C4-2B (cell line): ENCODE measurements around the gene GMDS.
A peak's percentile ranks its signal among the peaks of the same experiment; 100 is the strongest.

Experiments used
- H3K27ac ChIP-seq: fragments of 450-650 bp; 2 replicates; pipeline ENCODE4 v1.5.1; 2017
- ZFX ChIP-seq: fragments of 450-650 bp; IDR thresholded peaks from 2 replicates; pipeline ENCODE4 v1.6.1; 2017
- TF ChIP-seq, protein P1 (sequence below): fragments of 450-650 bp; conservative IDR thresholded peaks from 2 replicates; pipeline ENCODE4 v1.5.1; 2017; ENCODE audit warnings: mild to moderate bottlenecking

Gene GMDS

DNA sequence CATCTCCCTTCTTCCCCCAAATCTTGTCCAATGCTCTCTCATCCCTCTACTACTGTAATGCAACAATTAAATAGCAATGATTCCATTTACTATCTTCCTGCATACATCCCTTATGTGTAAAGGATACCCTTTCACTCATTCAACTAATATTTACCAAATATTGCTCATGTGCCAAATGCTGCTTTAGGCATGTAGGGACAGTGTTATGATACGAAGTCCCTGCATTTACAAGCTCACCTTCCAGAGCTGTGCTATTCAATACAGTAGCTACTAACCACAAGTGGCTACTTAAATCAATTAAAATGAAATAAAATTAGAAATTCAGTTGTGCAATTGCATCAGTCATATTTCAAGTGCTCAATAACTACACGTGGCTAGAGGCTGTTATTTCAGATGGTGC lies 41.1 kb downstream of the GMDS start:
- no peak overlapping the region for H3K27ac ChIP-seq
- TF ChIP-seq, protein P1, sequence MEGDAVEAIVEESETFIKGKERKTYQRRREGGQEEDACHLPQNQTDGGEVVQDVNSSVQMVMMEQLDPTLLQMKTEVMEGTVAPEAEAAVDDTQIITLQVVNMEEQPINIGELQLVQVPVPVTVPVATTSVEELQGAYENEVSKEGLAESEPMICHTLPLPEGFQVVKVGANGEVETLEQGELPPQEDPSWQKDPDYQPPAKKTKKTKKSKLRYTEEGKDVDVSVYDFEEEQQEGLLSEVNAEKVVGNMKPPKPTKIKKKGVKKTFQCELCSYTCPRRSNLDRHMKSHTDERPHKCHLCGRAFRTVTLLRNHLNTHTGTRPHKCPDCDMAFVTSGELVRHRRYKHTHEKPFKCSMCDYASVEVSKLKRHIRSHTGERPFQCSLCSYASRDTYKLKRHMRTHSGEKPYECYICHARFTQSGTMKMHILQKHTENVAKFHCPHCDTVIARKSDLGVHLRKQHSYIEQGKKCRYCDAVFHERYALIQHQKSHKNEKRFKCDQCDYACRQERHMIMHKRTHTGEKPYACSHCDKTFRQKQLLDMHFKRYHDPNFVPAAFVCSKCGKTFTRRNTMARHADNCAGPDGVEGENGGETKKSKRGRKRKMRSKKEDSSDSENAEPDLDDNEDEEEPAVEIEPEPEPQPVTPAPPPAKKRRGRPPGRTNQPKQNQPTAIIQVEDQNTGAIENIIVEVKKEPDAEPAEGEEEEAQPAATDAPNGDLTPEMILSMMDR: no peak
- no peak for TF ChIP-seq ZFX

DNA sequence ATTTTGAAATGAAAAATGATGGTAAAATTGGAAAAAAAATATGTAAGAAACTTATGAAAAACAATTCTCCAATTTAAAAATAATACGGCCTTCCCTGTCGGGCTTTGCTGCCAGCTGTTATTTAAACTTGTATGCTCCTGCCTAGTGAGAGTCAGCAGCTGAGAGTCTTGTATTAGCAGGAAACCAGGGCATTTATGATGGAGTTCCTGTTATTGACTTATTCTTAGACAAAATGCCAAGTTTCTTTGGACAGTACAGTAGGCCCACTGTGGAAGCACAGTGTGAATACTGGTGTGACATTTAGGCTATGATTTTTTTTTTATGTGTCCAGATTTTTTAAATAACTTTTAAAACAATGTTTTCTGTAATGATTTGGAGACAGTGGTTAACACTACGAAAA lies 42.1 kb downstream of the GMDS start:
- TF ChIP-seq ZFX: no peak
- TF ChIP-seq, protein P1: no peak
- no peak overlapping the region for H3K27ac ChIP-seq

DNA sequence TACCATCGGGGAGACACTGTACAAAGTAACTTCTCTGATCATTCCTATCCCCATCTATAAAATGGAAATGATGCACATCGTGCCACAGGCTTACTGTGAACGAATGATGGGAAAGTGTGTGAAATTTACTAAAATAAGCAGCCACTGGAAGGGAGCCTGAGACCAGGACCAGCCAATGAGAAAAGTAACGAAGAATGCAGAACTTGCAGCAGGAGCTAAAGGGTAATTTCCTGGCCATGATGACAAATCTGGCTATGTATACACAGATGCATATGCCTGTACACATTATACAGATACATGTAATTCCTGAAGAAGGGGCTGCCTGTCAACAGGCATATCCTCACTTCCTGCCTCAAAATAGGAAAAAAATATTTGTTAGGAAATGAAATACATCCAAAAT lies 47.4 kb downstream of the GMDS start:
- no peak for TF ChIP-seq ZFX
- TF ChIP-seq, protein P1: no peak
- H3K27ac ChIP-seq: no peak overlapping the region

DNA sequence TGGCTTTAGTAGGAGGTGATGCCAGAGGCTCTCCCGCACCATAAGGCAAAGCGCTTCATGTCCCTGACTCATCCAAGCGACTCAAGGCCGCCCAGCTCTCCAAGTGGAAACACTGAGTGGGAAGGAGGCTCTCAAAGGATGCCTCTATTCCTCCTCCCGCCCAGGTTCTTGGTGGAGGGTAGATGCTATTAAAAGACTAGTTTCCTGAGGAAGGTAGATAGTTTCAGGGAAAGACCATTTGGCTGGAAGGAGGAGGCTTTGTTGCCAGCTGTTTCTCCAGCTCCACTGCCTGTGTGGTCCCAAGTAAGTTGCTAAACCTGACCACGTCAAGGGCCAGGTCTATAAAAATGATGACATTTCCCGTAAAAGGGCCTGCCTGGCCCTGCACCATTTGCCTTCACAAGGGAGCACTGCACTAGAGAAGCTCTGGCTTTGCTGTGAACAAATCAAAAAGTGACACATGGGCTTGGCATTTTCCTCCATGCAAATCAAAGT lies 48.2 kb downstream of the GMDS start:
- TF ChIP-seq, protein P1: no peak
- no peak for TF ChIP-seq ZFX
- H3K27ac ChIP-seq: no peak overlapping the region

DNA sequence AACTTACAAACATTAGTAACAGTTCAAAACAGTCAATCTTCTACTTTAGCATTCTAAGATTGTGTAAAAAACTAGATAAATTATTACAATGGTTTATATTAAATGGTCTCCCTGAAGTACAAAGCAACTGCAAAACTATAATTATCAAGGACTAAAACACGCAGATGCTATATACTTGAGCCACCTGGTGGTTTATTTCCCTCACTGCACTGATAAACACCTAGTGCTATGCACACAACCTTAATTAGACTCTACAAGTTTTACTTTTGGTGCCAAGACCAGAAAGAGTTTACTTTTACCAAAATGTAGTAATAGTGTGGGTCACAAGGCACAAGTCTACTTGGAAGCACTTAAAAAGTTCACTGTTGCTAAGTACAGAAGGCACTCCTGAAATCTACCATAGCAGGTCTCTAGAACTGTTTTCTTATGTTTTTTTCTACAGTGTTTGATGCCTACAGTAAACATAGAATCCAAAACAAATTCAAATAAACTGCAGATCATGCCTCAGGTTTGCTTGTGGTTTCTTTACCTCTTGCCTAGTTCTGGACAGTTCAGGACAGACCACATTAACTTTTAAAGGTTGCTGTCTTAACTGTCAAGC lies 49.2 kb downstream of the GMDS start:
- TF ChIP-seq, protein P1: peak; percentile 87
- no peak for TF ChIP-seq ZFX
- no peak overlapping the region for H3K27ac ChIP-seq

DNA sequence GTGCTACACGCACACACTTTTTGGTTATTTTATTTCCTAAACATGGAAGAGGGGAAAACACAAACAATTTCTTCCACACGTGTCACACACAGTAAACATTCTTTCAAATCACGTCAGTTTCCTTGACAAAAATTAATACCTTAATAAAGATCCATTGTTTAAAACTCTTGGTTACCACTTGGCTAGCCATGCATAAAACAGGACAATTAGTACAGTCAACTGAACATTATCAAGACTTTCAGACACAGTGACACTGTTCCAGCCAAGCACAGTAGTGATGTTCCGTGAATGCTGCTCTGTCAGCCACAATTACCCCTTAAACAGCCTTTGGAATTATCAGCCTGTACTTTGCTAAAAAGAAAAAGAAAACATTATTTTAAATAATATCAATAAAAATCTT lies 50.8 kb downstream of the GMDS start:
- TF ChIP-seq, protein P1: no peak
- no peak for TF ChIP-seq ZFX
- H3K27ac ChIP-seq: no peak overlapping the region

DNA sequence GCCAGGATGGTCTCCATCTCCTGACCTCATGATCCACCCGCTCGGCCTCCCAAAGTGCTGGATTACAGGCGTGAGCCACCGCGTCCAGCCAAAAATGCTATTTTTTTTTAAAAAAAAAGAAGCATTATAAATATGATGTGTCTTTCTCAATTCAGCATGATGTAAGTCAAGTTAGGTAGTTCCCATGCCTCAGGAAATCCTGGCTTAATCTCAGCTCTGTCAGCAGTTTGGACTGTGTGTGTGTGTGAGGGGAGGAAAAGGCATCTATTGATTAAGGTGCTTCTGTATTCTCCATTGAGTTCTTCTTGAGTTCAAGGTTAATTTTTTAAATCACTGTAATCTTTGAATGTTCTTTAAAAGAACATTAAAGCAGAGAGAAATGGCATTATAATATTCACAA lies 51.5 kb downstream of the GMDS start:
- H3K27ac ChIP-seq: no peak overlapping the region
- TF ChIP-seq, protein P1: no peak
- no peak for TF ChIP-seq ZFX
